Peyer's patch (tissue), 4 donors: ENCODE results near the gene KRTAP5-2.

Source experiments
- CTCF ChIP-seq, 6 experiments: fragments of 450-650 bp in 4 of 6; fragments of 200-600 bp in 2 of 6; sonication (generic) in 1 of 6; IDR thresholded peaks; one replicate each; pipeline ENCODE4 v1.5.1; 2017 to 2019; ENCODE audit warnings: antibody characterized with exemption in 6 of 6, mild to moderate bottlenecking in 3 of 6, moderate library complexity in 1 of 6
- POLR2A ChIP-seq, 2 donors: fragments of 450-650 bp; IDR thresholded peaks; one replicate each; pipeline ENCODE4 v1.5.1; 2017; ENCODE audit warnings: antibody characterized with exemption in 2 of 2, mild to moderate bottlenecking in 2 of 2, moderate library complexity in 2 of 2

DNA sequence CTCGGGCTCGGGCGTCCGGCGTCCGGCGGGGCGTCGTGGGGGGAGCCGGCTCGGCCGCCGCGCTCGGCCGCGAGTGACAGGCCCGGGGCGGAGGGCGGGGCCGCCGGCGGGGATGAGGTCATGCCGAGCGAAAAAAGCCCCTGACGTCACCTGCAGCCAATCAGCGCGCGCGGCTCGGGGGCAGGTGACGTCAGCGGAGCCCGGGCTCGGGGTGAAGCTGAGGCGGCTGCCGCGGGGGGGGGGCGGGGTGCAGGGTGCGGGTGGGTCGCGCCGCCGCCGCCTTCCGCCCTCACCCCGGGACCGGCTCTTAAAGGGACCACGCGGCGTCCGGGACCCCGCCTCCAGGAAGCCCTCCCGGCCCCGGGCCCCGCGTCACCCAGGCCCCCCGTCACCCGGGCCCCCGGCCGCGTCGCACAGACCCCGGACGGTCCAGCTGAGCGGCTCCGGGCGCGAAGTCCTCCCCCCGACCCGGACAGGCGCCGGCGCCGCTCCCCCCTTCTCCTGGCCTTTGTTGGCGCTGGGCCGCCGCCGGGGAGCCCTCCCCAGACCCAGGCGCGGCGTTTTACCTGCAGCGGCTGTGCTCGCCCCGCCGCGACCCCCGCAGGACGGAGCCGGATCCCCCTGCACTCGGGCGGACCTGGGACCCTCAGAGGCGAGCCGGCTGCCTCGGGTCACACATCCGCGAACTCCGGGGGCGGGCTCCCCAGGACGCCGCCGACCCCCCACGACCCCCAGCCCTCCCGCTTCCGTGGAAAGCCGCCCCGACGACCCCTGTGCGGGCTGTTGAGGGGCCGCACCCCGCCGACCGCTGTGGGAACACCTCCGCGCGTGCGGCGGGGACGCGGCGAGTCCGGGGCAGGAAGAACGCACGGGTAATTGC lies 25.7 kb downstream of the KRTAP5-2 start, which contains the start of gene DUSP8:
- TF ChIP-seq CTCF (IDR thresholded peaks at IDR 0.05) (no peak), POLR2A (IDR thresholded peaks at IDR 0.05) (peak; percentile 43 to 69)
